HFF-Myc (cell line): ENCODE data around the gene ZSCAN20.

Experiments used
- DNase-seq: peaks from one replicate; pipeline ENCODE4 v3.0.0-alpha.2; 2011; ENCODE audit warnings: low read depth; ENCODE audit errors: extremely low read depth
- H3K4me3 ChIP-seq: replicated peaks from 2 replicates; pipeline ENCODE4 v1.5.1; 2011; ENCODE audit warnings: low read depth, mild to moderate bottlenecking, control low read depth, low read length
- TF ChIP-seq, protein P1 (sequence below): IDR thresholded peaks from 2 replicates; pipeline ENCODE4 v1.5.1; 2012; ENCODE audit warnings: mild to moderate bottlenecking, low read depth, low read length, control low read depth; ENCODE audit errors: missing control alignments

Gene ZSCAN20

DNA sequence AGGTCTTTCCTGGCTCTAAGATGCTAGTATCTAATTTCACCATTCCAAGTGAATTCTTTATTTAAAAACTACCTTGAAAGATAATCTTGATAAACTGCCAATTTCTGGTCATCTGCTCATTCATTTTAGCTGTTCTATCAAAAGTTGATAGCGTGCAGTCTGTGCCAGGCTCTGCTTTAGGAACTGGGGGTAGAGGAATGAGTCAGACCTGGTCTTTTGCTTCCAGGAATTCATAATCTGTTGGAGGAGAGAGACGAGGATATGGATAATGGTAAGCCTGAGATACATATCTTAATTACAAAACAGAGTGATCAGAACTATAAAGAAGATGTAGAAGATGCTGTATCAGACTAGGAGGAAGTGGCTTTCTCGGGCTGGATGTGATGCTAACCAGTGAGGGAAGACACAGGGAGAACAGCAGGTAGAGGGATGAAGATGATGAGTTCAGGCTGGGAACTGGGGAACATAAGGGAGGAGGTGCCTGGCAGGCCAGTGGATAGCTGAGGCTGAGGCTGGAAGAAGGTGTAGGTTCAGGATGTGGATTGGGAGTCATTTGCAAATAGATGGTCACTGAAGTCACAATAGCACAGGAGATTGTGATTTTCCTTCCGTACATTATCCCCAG is 29.3 kb upstream of the ZSCAN20 start:
- no peak overlapping the region for H3K4me3 ChIP-seq
- TF ChIP-seq, protein P1, sequence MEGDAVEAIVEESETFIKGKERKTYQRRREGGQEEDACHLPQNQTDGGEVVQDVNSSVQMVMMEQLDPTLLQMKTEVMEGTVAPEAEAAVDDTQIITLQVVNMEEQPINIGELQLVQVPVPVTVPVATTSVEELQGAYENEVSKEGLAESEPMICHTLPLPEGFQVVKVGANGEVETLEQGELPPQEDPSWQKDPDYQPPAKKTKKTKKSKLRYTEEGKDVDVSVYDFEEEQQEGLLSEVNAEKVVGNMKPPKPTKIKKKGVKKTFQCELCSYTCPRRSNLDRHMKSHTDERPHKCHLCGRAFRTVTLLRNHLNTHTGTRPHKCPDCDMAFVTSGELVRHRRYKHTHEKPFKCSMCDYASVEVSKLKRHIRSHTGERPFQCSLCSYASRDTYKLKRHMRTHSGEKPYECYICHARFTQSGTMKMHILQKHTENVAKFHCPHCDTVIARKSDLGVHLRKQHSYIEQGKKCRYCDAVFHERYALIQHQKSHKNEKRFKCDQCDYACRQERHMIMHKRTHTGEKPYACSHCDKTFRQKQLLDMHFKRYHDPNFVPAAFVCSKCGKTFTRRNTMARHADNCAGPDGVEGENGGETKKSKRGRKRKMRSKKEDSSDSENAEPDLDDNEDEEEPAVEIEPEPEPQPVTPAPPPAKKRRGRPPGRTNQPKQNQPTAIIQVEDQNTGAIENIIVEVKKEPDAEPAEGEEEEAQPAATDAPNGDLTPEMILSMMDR = no peak
- DNase-seq = no peak

DNA sequence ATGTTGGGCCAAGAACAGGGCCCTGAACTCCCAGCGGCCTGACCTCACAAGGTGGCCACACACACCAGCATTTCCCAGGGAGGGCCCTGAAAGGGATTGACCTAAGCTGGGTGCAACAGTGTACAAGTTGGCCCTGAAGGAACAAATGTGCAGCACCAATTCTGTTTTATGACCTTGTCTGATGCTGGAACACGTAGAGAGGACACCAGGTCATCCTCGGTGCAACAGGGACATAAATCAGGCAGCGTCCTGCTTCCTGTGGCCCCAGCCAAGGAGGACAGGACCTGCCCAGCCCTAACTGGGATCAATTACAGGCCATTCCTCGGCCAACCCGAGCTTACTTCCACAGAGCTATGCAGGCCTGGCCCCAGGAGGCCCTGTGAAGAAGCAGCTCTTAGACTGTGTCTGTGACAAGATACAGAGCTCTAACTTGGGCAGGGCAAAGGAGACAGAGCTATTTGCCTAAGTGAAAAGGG is 28.7 kb upstream of the ZSCAN20 start:
- TF ChIP-seq, protein P1 = no peak
- DNase-seq = no peak
- H3K4me3 ChIP-seq = no peak overlapping the region

DNA sequence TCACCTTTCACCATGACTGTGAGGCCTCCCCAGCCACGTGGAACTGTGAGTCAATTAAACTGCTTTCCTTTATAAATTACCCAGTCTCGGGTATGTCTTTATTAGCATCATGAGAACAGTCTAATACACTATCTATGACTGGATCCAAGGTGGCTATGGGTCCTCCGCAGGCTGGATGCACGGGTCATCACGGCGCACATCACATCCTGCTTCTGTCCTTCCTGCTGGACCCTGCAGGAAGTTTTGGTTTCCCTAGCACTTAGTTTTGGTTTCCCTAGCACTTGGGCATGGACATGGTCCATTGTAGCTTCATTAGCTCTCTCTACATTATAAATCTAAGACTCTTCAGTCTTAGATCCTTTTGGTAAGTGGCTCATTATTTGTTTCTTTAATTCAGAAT is 27.3 kb upstream of the ZSCAN20 start:
- TF ChIP-seq, protein P1 = no peak
- no peak for DNase-seq
- H3K4me3 ChIP-seq = no peak overlapping the region

DNA sequence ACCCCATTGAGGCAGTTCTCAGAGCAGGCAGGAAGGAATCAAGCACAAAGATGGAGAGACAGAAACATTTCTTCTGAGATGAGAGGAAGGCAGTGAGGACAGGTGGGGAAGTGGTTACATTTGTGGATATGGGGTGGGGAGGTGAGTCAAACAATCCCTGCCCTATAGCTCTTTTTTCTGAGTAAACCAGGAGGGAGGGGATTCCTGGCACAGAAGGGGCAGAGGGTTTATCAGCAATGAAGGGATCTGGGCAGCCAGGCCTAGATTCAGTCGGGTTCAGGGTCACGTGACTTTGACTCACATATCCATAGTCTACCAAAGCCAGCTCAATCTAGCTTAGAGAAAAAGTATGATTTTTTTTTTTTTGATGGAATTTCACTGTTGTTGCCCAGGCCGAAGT is 25.9 kb upstream of the ZSCAN20 start:
- H3K4me3 ChIP-seq = no peak overlapping the region
- TF ChIP-seq, protein P1 = no peak
- no peak for DNase-seq

DNA sequence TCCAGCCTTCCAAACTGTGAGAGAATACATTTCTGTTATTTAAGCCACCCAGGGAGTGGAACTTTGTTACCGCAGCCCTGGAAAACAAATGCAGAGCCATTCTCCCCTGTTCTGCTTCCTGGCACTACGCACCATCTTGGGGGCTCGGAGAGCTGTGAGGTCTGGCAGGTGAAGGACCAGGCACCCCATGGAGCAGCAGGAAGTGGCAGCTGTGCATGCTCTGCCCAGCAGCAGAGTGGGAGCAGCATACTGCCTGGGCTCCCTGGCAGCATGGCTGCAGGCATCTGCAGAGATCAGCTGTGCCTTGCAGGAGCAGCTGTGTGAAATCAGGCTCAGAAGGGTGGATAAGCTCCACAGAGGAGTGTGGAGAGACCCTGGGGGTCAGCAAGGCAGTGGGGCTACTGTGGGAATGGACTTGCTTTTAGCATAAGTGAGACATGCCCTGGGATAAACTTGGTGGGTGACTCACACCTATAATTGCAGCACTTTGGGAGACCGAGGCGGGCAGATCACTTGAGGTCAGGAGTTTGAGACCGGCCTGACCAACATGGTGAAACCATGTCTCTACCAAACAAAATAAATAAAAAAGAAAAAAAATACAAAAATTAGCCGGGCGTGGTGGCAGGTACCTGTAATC is 17.7 kb upstream of the ZSCAN20 start:
- H3K4me3 ChIP-seq = no peak overlapping the region
- DNase-seq = no peak
- TF ChIP-seq, protein P1 = no peak

DNA sequence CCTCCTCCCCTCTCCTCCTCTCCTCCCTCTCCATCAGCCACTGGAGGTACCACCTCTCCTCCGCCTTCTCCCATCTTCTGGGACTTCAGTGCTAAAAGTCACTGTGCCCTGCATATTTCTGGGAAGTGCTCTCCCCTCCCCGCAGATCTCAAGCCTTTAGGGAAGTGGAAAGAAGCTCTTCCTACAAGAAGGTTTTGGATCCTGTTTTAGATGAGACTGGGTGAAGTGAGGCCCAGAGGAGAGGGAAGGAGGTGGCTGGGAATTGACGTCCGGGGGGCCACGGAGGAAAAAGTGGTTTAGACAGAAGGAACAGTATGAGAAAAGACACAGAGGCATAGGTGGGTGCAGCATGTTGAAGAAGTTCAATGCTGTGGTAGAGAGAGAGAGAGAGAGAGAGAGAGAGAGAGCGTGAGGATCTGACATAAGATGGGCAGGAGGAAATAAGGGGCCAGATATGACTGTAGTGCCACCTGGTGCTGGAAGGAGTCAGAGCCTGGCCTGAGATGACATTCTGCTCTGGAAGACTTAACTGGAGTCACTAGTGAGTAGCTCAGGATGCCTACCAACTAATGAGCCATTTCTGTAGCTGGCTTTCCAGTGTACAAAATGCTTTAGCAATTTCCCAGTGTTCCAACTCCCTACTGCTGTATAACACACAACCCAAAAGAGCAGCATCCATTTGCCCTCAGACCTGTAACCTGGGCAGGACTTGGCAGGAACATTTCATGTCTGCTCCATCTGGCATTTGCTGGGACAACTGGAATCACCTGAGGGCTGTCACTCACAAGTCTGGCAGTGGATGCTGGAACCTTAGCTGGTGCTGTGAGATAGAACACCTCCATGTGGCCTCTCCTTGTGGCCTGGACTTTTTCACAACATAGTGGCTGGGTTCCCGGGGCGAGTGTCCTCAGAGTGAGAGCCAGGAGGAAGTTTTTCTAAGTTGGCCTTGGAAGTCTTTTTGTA is 16.6 kb upstream of the ZSCAN20 start:
- TF ChIP-seq, protein P1 = peak; percentile 86
- H3K4me3 ChIP-seq = no peak overlapping the region
- DNase-seq = peak; percentile 75
